CD4-positive, alpha-beta T cell treated with Interleukin-6 at 100 ng/mL for 8 hours (primary cell): ENCODE data around the gene PCDHB2.
"Not testable (repeated sequence)": the region's sequence is repeated elsewhere in the genome, so short reads cannot be mapped to it uniquely, and the experiment has no call there.

Source experiments
- DNase-seq: peaks from one replicate; pipeline ENCODE4 v3.0.0-alpha.2; 2020; ENCODE audit warnings: mixed read lengths, low spot score

PCDHB2 gene

GRCh38 chr5:141135718-141136266 lies 41.4 kb downstream of the PCDHB2 start:
- DNase-seq, result no peak

GRCh38 chr5:141137346-141137745 lies 42.9 kb downstream of the PCDHB2 start:
- not testable (repeated sequence) for DNase-seq
